Stimulated activated CD8-positive, alpha-beta memory T cell treated with anti-CD3 and anti-CD28 coated beads, Interleukin-7, amount 100 ng/mL, for 4 hours (primary cell): ENCODE results near the gene PHKG1.
A peak's percentile ranks its signal among the peaks of the same experiment; 100 is the strongest.
"Not testable (repeated sequence)": the region's sequence is repeated elsewhere in the genome, so short reads cannot be mapped to it uniquely, and the experiment has no call there.

Experiments
- DNase-seq, 2 donors: peaks; one replicate each; pipeline ENCODE4 v3.0.0-alpha.2; 2020; ENCODE audit warnings: low read depth in 2 of 2

The PHKG1 gene

GRCh38 chr7:56092789-56093531 lies at the start of gene PHKG1:
Gene PHKG1, minus strand, starts transcription at chr7:56092952. Its CDS starts 4,011 bp downstream, at chr7:56088941.
- DNase-seq: no peak

- not testable (repeated sequence) for DNase-seq
Observed at GRCh38 chr7:56131062-56131461, 38.3 kb upstream of the PHKG1 start.

GRCh38 chr7:56127241-56127975 lies 34.7 kb upstream of the PHKG1 start:
- no peak for DNase-seq

- no peak for DNase-seq
Observed at GRCh38 chr7:56125831-56126230, 33.1 kb upstream of the PHKG1 start.

- no peak for DNase-seq
Observed at GRCh38 chr7:56124981-56125380, 32.2 kb upstream of the PHKG1 start.

- no peak for DNase-seq
Observed at GRCh38 chr7:56121440-56121839, 28.7 kb upstream of the PHKG1 start.

GRCh38 chr7:56115852-56116538 lies 23.2 kb upstream of the PHKG1 start, which contains the start of gene NUPR2:
Gene NUPR2, minus strand, starts transcription at chr7:56116417. Its CDS starts 103 bp downstream, at chr7:56116314.
- DNase-seq: no peak

GRCh38 chr7:56112244-56112643 lies 19.5 kb upstream of the PHKG1 start:
- not testable (repeated sequence) for DNase-seq

- DNase-seq: no peak
Observed at GRCh38 chr7:56110611-56111010, 17.9 kb upstream of the PHKG1 start.

- DNase-seq: no peak
Observed at GRCh38 chr7:56107954-56108258, 15.2 kb upstream of the PHKG1 start.

- DNase-seq: peak; percentile 89 to 92
Observed at GRCh38 chr7:56106108-56107073, 13.6 kb upstream of the PHKG1 start, which contains the start of gene CHCHD2. Gene CHCHD2, minus strand, starts transcription at chr7:56106476. Its CDS starts 63 bp downstream, at chr7:56106413.

GRCh38 chr7:56105508-56105907 lies 12.8 kb upstream of the PHKG1 start:
- no peak for DNase-seq

GRCh38 chr7:56104138-56104537 lies 11.4 kb upstream of the PHKG1 start:
- not testable (repeated sequence) for DNase-seq

- DNase-seq: no peak
Observed at GRCh38 chr7:56099653-56100052, 6.9 kb upstream of the PHKG1 start.

- DNase-seq: not testable (repeated sequence)
Observed at GRCh38 chr7:56098187-56099008, 5.6 kb upstream of the PHKG1 start.

- DNase-seq: no peak
Observed at GRCh38 chr7:56097700-56098099, 4.9 kb upstream of the PHKG1 start.

GRCh38 chr7:56092388-56092787 lies 364 bp downstream of the PHKG1 start:
- not testable (repeated sequence) for DNase-seq

- no peak for DNase-seq
Observed at GRCh38 chr7:56091591-56091990, 1.2 kb downstream of the PHKG1 start.

- no peak for DNase-seq
Observed at GRCh38 chr7:56087445-56087844, 5.3 kb downstream of the PHKG1 start.

- DNase-seq: no peak
Observed at GRCh38 chr7:56086761-56087160, 6.0 kb downstream of the PHKG1 start.
